GM21447 (cell line): Measurements from ENCODE around the gene N4BP2.
"Not testable (repeated sequence)": the region's sequence is repeated elsewhere in the genome, so short reads cannot be mapped to it uniquely, and the experiment has no call there.

Source experiments
- ATAC-seq: cut with Tn5 transposase; IDR thresholded peaks from one replicate; pipeline ENCODE4 v1.9.1; 2021; ENCODE audit not compliant: unreplicated experiment

Gene N4BP2

GRCh38 chr4:40056716-40057585, at the start of gene N4BP2:
Gene N4BP2, plus strand, starts transcription at chr4:40056850. Its CDS starts 40,491 bp downstream, at chr4:40097341.
- peak; percentile 54 for ATAC-seq

DNA sequence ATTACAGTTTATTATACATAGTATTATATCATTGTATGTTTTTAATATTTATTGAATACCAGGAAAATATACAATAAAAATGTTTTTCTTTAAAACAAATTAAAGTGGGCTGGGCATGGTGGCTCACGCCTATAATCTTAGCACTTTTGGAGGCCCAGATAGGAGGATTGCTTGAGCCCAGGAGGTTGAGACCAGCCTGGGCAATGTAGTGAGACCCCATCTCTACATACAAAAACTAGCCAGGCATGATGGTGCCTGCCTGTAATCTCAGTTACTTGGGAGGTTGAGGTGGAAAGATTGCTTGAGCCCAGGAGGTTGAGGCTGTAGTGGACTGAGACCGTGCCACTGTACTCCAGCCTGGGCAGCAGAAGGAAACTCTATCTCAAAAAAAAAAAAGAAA, 40.6 kb upstream of the N4BP2 start:
- ATAC-seq = no peak

GRCh38 chr4:40020221-40020620, 36.4 kb upstream of the N4BP2 start:
- no peak for ATAC-seq

DNA sequence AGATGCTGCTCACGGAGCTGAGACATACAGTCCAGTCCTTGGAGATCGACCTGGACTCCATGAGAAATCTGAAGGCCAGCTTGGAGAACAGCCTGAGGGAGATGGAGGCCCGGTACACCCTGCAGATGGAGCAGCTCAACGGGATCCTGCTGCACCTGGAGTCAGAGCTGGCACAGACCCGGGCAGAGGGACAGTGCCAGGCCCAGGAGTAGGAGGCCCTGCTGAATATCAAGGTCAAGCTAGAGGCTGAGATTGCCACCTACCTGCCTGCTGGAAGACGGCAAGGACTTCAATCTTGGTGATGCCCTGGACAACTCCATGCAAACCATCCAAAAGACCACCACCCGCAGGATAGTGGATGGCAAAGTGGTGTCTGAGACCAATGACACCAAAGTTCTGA, 35.5 kb upstream of the N4BP2 start:
- ATAC-seq = not testable (repeated sequence)

DNA sequence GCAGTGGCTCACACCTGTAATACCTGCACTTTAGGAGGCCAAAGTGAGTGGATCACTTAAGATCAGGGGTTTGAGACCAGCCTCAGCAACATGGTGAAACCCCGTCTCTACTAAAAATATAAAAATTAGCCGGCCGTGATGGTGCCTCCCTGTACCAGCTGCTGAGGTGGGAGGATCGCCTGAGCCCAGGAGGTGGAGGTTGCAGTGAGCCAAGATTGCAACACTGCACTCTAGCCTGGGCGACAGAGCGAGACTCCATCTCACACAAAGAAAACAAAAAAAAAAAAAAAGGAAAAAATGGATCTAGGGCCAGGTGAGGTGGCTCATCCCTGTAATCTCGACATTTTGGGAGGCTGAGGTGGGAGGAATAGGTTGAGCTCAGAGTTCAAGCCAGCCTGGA, 32.6 kb upstream of the N4BP2 start:
- ATAC-seq = not testable (repeated sequence)

DNA sequence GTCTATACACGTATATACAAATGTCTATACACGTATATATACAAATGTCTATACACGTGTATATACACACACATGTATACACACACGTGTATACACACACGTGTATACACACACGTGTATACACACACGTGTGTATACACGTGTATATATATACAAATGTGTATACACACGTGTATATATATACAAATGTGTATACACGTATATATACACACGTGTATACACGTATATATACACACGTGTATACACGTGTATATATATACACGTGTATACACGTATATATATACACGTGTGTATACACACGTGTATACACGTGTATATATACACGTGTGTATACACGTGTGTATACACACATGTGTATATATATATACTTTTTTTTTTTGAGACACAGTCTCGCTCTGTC, 23.9 kb upstream of the N4BP2 start:
- ATAC-seq = no peak

GRCh38 chr4:40033613-40034012, 23.0 kb upstream of the N4BP2 start:
- ATAC-seq = no peak

GRCh38 chr4:40038977-40039376, 17.7 kb upstream of the N4BP2 start:
- ATAC-seq = no peak

- ATAC-seq = no peak
Observed at GRCh38 chr4:40040908-40041307, 15.7 kb upstream of the N4BP2 start.

DNA sequence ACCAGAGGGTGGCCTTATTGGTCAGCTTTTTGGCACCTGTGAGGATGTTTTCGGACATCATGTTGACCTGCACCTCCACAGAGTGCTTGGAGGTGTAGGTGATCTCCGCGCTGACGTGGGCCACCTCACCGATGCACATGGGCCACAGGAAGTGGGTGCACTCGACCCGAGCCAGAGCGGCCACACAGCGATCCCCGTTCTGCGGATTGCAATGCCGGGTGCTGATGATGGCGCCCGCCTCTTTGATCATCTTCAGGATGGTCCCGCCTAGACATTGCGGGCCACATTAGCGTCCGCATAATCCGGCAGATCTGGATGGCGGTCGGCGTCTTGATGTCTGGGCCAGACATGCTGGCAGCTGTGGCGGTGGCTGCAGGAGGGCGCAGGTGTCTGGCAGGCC, 12.9 kb upstream of the N4BP2 start:
- no peak for ATAC-seq

DNA sequence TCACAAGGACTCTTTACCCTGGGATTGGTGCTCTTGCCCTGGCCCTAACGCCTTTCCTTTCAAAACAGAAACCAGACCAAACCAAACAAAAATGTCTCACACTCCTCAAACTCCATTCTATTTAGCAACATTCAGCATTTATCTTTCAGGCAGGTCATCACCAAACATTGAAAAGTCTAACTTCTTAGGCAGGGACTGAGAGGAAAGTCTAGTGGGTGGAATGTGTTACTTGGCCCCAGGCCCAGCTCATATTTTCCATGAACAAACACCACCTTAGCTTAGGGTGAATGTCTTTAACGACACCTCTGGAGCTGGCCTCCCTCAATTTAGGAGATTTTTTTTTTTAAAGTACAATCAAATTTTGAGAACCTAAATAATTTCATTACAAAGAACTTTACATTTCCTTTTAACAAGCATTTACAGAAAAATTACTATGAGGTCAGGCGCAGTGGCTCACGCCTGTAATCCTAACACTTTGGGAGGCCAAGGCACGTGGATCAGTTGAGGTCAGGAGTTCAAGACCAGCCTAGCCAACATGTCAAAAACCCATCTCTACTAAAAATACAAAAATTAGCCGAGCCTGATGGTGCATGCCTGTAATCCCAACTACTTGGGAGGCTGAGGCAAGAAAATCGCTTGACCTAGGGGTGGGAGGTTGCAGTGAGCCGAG, 10.2 kb upstream of the N4BP2 start:
- ATAC-seq = no peak

DNA sequence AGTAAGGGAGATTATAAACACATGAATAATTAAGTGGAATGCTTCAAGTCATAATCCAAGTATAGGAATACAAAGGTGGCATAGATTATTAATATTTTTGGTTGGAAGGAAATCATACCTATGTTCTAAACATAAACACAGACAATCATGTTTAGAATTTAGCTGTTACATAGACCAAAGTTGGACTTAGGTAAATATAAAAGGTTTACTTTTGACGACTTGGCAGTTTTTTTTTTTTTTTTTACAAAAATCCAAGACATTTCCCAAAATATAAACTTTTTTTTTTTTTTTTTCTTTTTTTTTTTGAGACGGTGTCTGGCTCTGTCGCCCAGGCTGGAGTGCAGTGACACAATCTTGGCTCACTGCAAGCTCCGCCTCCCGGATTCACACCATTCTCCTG, 3.5 kb upstream of the N4BP2 start:
- no peak for ATAC-seq

DNA sequence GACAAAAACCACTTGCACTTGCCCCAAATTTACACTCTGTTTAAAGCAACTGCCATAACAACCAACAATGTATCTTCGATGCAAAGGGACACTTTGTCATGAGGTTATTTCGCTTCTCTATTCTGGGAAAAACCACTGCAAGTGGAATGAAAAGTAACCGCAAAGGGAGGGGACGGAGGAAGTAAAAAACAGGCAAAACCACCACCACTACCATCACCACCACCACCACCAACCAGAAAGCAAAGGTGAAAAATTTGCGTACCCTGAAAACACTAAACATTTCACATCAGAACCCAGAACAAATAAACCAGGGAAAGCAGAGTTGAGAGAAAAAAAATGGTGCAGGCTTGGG, 1.2 kb upstream of the N4BP2 start:
- ATAC-seq = no peak

GRCh38 chr4:40055863-40056715, 561 bp upstream of the N4BP2 start:
- ATAC-seq = peak; percentile 1

- peak; percentile 62 for ATAC-seq
Observed at GRCh38 chr4:40057586-40058091, 989 bp downstream of the N4BP2 start.

- no peak for ATAC-seq
Observed at GRCh38 chr4:40058121-40058520, 1.5 kb downstream of the N4BP2 start.

GRCh38 chr4:40058854-40059253, 2.2 kb downstream of the N4BP2 start:
- ATAC-seq = no peak

- ATAC-seq = no peak
Observed at GRCh38 chr4:40059362-40059761, 2.7 kb downstream of the N4BP2 start.

- ATAC-seq = no peak
Observed at GRCh38 chr4:40065010-40065409, 8.4 kb downstream of the N4BP2 start.

GRCh38 chr4:40066651-40067050, 10.0 kb downstream of the N4BP2 start:
- ATAC-seq = no peak

- ATAC-seq = no peak
Observed at GRCh38 chr4:40070387-40070786, 13.7 kb downstream of the N4BP2 start.
